Measurements from ENCODE around the gene DNM2. TPM values are rescaled to one million over a fixed set of nuclear protein-coding genes. Genes with fewer than 3 reads are reported as not detected.

The DNM2 gene
- total and polyA plus RNA-seq, 2 of the 13 experiments (the other 11 are each of a cell fraction or from before 2014, with no cell fraction given): 41.7 to 59.8 TPM

DNA sequence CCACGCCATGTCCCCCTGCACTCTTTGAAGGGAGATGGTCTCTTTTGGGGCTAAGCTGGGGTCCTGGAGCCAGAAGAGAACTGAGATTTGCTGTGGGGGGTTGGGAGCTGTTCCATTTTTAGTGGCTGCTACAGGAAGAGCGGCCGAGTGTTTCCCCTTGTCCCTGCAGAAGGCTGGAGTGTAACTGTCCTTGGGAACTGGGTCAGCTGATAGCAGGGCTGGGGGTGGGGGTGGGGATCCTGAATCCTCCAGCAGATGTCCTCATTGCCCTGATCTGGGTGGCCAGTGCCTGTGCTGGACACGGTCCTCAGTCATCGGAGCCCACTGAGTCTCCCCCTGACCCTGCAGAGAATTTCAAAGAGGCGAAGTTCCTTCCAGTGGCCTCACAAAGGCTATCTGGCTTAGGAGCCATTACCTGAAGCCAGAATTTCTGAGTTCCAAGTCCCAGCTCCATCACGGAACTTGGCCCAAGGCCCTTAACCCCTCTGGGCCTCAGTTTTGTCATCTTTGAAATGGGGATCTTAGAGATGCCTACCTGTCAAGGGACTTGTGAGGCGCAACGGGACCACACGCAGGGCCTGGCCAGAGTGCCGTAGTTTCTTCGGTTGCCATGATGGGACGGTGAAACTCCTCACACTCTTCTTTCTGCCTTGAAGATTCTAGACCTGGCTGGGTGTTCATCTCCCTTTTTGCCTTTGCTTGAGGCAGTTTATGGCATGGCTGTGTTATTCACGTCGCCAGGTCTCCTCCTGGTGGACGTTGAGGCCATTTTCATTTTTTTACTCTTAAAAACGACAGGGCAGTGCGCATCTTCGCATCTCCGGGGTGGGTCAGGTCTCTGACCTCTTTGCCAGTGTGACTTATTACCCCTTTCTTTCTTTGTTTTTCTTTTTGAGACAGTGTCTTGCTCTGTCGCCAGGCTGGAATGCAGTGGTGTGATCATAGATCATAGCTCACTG lies 51.9 kb downstream of the DNM2 start (continued):
- TF ChIP-seq STAT5B (CRISPR knock-in tag; IDR thresholded peaks at IDR 0.05) (no peak), ZNF776 (CRISPR knock-in tag; IDR thresholded peaks at IDR 0.05) (no peak), ZNF331 (CRISPR knock-in tag; IDR thresholded peaks at IDR 0.05) (peak; percentile 29; the same call in 1 of the 2 replicates), ETV6 (CRISPR knock-in tag; conservative IDR thresholded peaks at IDR 0.05) (no peak), ZSCAN30 (CRISPR knock-in tag; IDR thresholded peaks at IDR 0.05) (no peak), ARNTL (CRISPR knock-in tag; IDR thresholded peaks at IDR 0.05) (no peak), ZNF160 (CRISPR knock-in tag; IDR thresholded peaks at IDR 0.05) (no peak), ZFP82 (CRISPR knock-in tag; IDR thresholded peaks at IDR 0.05; ENCODE audit: borderline replicate concordance) (no peak), RAD51 (IDR thresholded peaks at IDR 0.05; ENCODE audit: borderline replicate concordance) (no peak), EED (CRISPR knock-in tag; IDR thresholded peaks at IDR 0.05) (no peak), SP5 (CRISPR knock-in tag; IDR thresholded peaks at IDR 0.05; ENCODE audit: borderline replicate concordance, low read depth) (no peak; the same call in 1 of the 2 replicates), ZNF253 (CRISPR knock-in tag; IDR thresholded peaks at IDR 0.05; ENCODE audit: borderline replicate concordance) (no peak), NR1H2 (CRISPR knock-in tag; IDR thresholded peaks at IDR 0.05; ENCODE audit: borderline replicate concordance, low read depth) (no peak; the same call in 1 of the 2 replicates), KLF15 (CRISPR knock-in tag; IDR thresholded peaks at IDR 0.05; ENCODE audit: borderline replicate concordance) (no peak), SMYD3 (CRISPR knock-in tag; IDR thresholded peaks at IDR 0.05) (no peak), NPAS2 (CRISPR knock-in tag; IDR thresholded peaks at IDR 0.05; ENCODE audit: borderline replicate concordance) (no peak), ZFP36L1 (CRISPR knock-in tag; IDR thresholded peaks at IDR 0.05) (no peak)
- TF ChIP-seq, protein P1, sequence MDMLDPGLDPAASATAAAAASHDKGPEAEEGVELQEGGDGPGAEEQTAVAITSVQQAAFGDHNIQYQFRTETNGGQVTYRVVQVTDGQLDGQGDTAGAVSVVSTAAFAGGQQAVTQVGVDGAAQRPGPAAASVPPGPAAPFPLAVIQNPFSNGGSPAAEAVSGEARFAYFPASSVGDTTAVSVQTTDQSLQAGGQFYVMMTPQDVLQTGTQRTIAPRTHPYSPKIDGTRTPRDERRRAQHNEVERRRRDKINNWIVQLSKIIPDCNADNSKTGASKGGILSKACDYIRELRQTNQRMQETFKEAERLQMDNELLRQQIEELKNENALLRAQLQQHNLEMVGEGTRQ (IDR thresholded peaks at IDR 0.05; ENCODE audit: low read depth, low read length): peak; percentile 18; the same call in 1 of the 2 replicates
- TF ChIP-seq, protein P1 (CRISPR knock-in tag; IDR thresholded peaks at IDR 0.05; ENCODE audit: borderline replicate concordance): peak; percentile 71
- TF ChIP-seq, protein P2, sequence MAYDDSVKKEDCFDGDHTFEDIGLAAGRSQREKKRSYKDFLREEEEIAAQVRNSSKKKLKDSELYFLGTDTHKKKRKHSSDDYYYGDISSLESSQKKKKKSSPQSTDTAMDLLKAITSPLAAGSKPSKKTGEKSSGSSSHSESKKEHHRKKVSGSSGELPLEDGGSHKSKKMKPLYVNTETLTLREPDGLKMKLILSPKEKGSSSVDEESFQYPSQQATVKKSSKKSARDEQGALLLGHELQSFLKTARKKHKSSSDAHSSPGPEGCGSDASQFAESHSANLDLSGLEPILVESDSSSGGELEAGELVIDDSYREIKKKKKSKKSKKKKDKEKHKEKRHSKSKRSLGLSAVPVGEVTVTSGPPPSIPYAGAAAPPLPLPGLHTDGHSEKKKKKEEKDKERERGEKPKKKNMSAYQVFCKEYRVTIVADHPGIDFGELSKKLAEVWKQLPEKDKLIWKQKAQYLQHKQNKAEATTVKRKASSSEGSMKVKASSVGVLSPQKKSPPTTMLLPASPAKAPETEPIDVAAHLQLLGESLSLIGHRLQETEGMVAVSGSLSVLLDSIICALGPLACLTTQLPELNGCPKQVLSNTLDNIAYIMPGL (CRISPR knock-in tag; IDR thresholded peaks at IDR 0.05; ENCODE audit: borderline replicate concordance in 1 of 2, low read depth in 1 of 2): peak; percentile 38 to 69; a peak in 3 of 4 replicates
- TF ChIP-seq, protein P3, sequence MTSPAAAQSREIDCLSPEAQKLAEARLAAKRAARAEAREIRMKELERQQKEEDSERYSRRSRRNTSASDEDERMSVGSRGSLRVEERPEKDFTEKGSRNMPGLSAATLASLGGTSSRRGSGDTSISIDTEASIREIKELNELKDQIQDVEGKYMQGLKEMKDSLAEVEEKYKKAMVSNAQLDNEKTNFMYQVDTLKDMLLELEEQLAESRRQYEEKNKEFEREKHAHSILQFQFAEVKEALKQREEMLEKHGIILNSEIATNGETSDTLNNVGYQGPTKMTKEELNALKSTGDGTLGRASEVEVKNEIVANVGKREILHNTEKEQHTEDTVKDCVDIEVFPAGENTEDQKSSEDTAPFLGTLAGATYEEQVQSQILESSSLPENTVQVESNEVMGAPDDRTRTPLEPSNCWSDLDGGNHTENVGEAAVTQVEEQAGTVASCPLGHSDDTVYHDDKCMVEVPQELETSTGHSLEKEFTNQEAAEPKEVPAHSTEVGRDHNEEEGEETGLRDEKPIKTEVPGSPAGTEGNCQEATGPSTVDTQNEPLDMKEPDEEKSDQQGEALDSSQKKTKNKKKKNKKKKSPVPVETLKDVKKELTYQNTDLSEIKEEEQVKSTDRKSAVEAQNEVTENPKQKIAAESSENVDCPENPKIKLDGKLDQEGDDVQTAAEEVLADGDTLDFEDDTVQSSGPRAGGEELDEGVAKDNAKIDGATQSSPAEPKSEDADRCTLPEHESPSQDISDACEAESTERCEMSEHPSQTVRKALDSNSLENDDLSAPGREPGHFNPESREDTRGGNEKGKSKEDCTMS (CRISPR knock-in tag; conservative IDR thresholded peaks at IDR 0.05): no peak
- TF ChIP-seq, protein P4, sequence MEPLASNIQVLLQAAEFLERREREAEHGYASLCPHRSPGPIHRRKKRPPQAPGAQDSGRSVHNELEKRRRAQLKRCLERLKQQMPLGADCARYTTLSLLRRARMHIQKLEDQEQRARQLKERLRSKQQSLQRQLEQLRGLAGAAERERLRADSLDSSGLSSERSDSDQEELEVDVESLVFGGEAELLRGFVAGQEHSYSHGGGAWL (CRISPR knock-in tag; IDR thresholded peaks at IDR 0.05): no peak; the same call in 1 of the 2 replicates

Data from HepG2 (cell line).